Measurements from ENCODE around the gene ASCC1. TPM values are rescaled to one million over a fixed set of nuclear protein-coding genes. Genes with fewer than 3 reads are reported as not detected.
A peak's percentile ranks its signal among the peaks of the same experiment; 100 is the strongest.
"Not testable (repeated sequence)": the region's sequence is repeated elsewhere in the genome, so short reads cannot be mapped to it uniquely, and the experiment has no call there.

Gene ASCC1
- total RNA-seq, 1 experiment from 2014 or later, result 40.2 TPM

GRCh38 chr10:72219235-72219814, 3.2 kb upstream of the ASCC1 start:
- Histone ChIP-seq H3K4me3 (ENCODE audit: low read depth, low read length, poor library complexity, severe bottlenecking) (no peak overlapping the region), H3K27ac (ENCODE audit: low read depth, low read length, poor library complexity, severe bottlenecking) (no peak overlapping the region), H3K27me3 (replicated peaks; ENCODE audit: insufficient read depth, low read depth, low read length, poor library complexity) (no peaks in the 10 kb centered on the region), H3K36me3 (ENCODE audit: insufficient read depth, low read length, poor library complexity, severe bottlenecking) (no peaks in the 10 kb centered on the region), H3K4me1 (ENCODE audit: insufficient read depth, low read length, poor library complexity, severe bottlenecking) (peaks cover 30% of the 10 kb centered on the region), H3K9me3 (ENCODE audit: low read depth, low read length, poor library complexity, severe bottlenecking) (no peaks in the 10 kb centered on the region)
- TF ChIP-seq CTCF (conservative IDR thresholded peaks at IDR 0.05; ENCODE audit: low read depth, low read length), result no peak
- TF ChIP-seq EZH2 (IDR thresholded peaks at IDR 0.05; ENCODE audit: borderline replicate concordance, low read depth, low read length, poor library complexity, severe bottlenecking), result no peak
- ChIA-PET POLR2A (ENCODE audit: low non-redundant PET) (no interaction called here), CTCF (interaction anchor here (1.6 kb wide), 1 partner anchor 93 kb away, joined by 3 read pairs; no protein-coding TSS in a partner anchor)
- DNase-seq (ENCODE audit: low spot score), result no peak
- intact Hi-C loops (cut with micrococcal nuclease; ENCODE audit: unreplicated experiment), result loop anchor here (5.0 kb wide), 1 partner anchor 322 kb away; no protein-coding TSS in a partner anchor
- no TSS peak for BruUV-seq (replicated peaks)

- no TSS peak for BruUV-seq (replicated peaks)
- H3K27ac ChIP-seq (ENCODE audit: low read depth, low read length, poor library complexity, severe bottlenecking), result no peak overlapping the region
Measured at GRCh38 chr10:72218726-72219125, 2.6 kb upstream of the ASCC1 start.

DNA sequence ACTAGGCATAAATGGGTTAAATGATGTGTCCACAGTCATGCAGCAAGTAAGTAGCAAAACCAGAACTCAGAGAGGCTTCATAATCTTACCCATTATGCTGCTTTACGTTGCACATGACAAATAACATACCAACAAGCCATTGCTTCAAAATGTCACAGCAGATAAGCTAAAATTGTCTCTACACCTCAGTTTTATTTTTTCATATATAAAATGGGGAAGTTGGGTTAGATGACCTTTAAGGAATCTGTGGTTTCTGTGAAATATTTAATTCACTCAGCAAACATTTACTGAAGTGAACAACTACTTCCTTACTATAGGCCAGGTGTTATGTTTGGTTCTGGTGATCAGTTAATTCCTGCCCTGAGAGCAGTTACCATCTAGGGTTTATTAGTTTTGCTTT, 2.2 kb upstream of the ASCC1 start:
- ChIA-PET POLR2A (ENCODE audit: low non-redundant PET) (no interaction called here), CTCF (no interaction called here)
- TF ChIP-seq CTCF (conservative IDR thresholded peaks at IDR 0.05; ENCODE audit: low read depth, low read length), result no peak
- TF ChIP-seq EZH2 (IDR thresholded peaks at IDR 0.05; ENCODE audit: borderline replicate concordance, low read depth, low read length, poor library complexity, severe bottlenecking), result no peak
- Histone ChIP-seq H3K4me3 (ENCODE audit: low read depth, low read length, poor library complexity, severe bottlenecking) (no peak overlapping the region), H3K27ac (ENCODE audit: low read depth, low read length, poor library complexity, severe bottlenecking) (no peak overlapping the region), H3K4me1 (ENCODE audit: insufficient read depth, low read length, poor library complexity, severe bottlenecking) (peaks cover 22% of the 10 kb centered on the region), H3K9me3 (ENCODE audit: low read depth, low read length, poor library complexity, severe bottlenecking) (no peaks in the 10 kb centered on the region), H3K27me3 (replicated peaks; ENCODE audit: insufficient read depth, low read depth, low read length, poor library complexity) (no peaks in the 10 kb centered on the region), H3K36me3 (ENCODE audit: insufficient read depth, low read length, poor library complexity, severe bottlenecking) (no peaks in the 10 kb centered on the region)
- intact Hi-C loops (cut with micrococcal nuclease; ENCODE audit: unreplicated experiment), result loop anchor here (5.0 kb wide), 1 partner anchor 321 kb away; no protein-coding TSS in a partner anchor
- BruUV-seq (replicated peaks), result TSS peak; percentile 3
- no peak for DNase-seq (ENCODE audit: low spot score)

More at GRCh38 chr10:72218726-72219125, 2.6 kb upstream of the ASCC1 start:
- H3K4me1 ChIP-seq (ENCODE audit: insufficient read depth, low read length, poor library complexity, severe bottlenecking), result peaks cover 25% of the 10 kb centered on the region
- CTCF ChIA-PET, result interaction anchor here (1.6 kb wide), 1 partner anchor 93 kb away, joined by 3 read pairs; no protein-coding TSS in a partner anchor
- TF ChIP-seq CTCF (conservative IDR thresholded peaks at IDR 0.05; ENCODE audit: low read depth, low read length), result no peak
- H3K4me3 ChIP-seq (ENCODE audit: low read depth, low read length, poor library complexity, severe bottlenecking), result no peak overlapping the region
- no peaks in the 10 kb centered on the region for H3K27me3 ChIP-seq (replicated peaks; ENCODE audit: insufficient read depth, low read depth, low read length, poor library complexity)
- intact Hi-C loops (cut with micrococcal nuclease; ENCODE audit: unreplicated experiment), result loop anchor here (5.0 kb wide), 1 partner anchor 321 kb away; no protein-coding TSS in a partner anchor
- H3K36me3 ChIP-seq (ENCODE audit: insufficient read depth, low read length, poor library complexity, severe bottlenecking), result no peaks in the 10 kb centered on the region
- no peaks in the 10 kb centered on the region for H3K9me3 ChIP-seq (ENCODE audit: low read depth, low read length, poor library complexity, severe bottlenecking)
- POLR2A ChIA-PET (ENCODE audit: low non-redundant PET), result no interaction called here
- DNase-seq (ENCODE audit: low spot score), result no peak

- H3K9me3 ChIP-seq (ENCODE audit: low read depth, low read length, poor library complexity, severe bottlenecking); CTCF ChIA-PET; H3K4me1 ChIP-seq (ENCODE audit: insufficient read depth, low read length, poor library complexity, severe bottlenecking); DNase-seq (ENCODE audit: low spot score); POLR2A ChIA-PET (ENCODE audit: low non-redundant PET); H3K4me3 ChIP-seq (ENCODE audit: low read depth, low read length, poor library complexity, severe bottlenecking); intact Hi-C loops (cut with micrococcal nuclease; ENCODE audit: unreplicated experiment); H3K27ac ChIP-seq (ENCODE audit: low read depth, low read length, poor library complexity, severe bottlenecking); H3K27me3 ChIP-seq (replicated peaks; ENCODE audit: insufficient read depth, low read depth, low read length, poor library complexity); BruUV-seq (replicated peaks): not testable (repeated sequence)
- peaks cover 24% of the 10 kb centered on the region for H3K36me3 ChIP-seq (ENCODE audit: insufficient read depth, low read length, poor library complexity, severe bottlenecking)
Measured at GRCh38 chr10:72211832-72212231, 4.2 kb downstream of the ASCC1 start.

GRCh38 chr10:72211381-72211780, 4.7 kb downstream of the ASCC1 start:
- peaks cover 24% of the 10 kb centered on the region for H3K36me3 ChIP-seq (ENCODE audit: insufficient read depth, low read length, poor library complexity, severe bottlenecking)
- H3K4me1 ChIP-seq (ENCODE audit: insufficient read depth, low read length, poor library complexity, severe bottlenecking); BruUV-seq (replicated peaks); H3K27ac ChIP-seq (ENCODE audit: low read depth, low read length, poor library complexity, severe bottlenecking); H3K4me3 ChIP-seq (ENCODE audit: low read depth, low read length, poor library complexity, severe bottlenecking); POLR2A ChIA-PET (ENCODE audit: low non-redundant PET); CTCF ChIA-PET; H3K27me3 ChIP-seq (replicated peaks; ENCODE audit: insufficient read depth, low read depth, low read length, poor library complexity); DNase-seq (ENCODE audit: low spot score); intact Hi-C loops (cut with micrococcal nuclease; ENCODE audit: unreplicated experiment); H3K9me3 ChIP-seq (ENCODE audit: low read depth, low read length, poor library complexity, severe bottlenecking): not testable (repeated sequence)
